ENCODE results near the gene TAS2R1.

TAS2R1 gene

DNA sequence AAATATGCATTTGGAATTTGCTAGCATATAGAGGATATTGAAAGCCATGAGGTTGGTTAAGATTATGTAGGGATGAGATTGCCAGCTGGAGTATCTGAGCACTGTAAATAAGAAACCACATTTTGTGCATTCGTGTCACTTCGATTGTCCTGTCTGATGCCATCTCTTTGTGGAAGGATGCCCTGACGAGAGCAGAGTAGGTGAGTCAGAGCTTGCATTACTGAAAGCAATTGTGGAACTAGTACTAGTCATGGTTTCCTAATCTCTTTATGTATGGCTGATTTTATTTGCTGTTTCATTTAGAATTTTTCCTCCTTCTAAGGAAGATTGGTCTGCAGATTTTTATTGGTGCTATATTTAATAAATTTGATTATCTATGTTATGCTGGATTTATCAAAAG, 14.5 kb upstream of the TAS2R1 start:
- H3K4me3 ChIP-seq (ENCODE audit: low read depth, low read length), result no peak overlapping the region
- no peak for TF ChIP-seq CTCF (IDR thresholded peaks at IDR 0.05; ENCODE audit: low read depth, low read length)
- DNase-seq (ENCODE audit: low read depth, low spot score), result no peak
- in situ Hi-C loops (cut with HindIII; ENCODE audit: low sequenced_read_pairs), result no loop called here

DNA sequence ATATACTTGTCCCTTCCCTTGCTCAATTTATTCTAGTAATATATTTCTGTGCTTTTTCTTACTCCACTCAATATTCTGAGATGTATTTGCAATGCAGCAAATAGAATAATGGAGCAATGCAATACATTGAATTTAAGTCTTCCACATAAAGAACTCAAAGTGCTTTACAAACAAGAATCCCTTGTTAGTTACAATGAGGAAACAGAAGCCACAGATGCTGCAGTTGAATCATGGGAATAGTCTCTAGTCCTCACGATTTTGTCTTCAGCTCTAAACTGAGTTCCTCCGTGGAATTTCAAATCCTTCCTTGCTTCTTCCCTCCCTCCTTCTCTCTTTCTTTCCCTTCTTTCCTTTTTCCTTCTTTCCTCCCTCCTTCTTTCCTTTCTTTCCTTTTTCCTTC, 12.5 kb upstream of the TAS2R1 start:
- no peak for DNase-seq (ENCODE audit: low read depth, low spot score)
- in situ Hi-C loops (cut with HindIII; ENCODE audit: low sequenced_read_pairs), result no loop called here
- H3K4me3 ChIP-seq (ENCODE audit: low read depth, low read length), result no peak overlapping the region
- TF ChIP-seq CTCF (IDR thresholded peaks at IDR 0.05; ENCODE audit: low read depth, low read length), result no peak

DNA sequence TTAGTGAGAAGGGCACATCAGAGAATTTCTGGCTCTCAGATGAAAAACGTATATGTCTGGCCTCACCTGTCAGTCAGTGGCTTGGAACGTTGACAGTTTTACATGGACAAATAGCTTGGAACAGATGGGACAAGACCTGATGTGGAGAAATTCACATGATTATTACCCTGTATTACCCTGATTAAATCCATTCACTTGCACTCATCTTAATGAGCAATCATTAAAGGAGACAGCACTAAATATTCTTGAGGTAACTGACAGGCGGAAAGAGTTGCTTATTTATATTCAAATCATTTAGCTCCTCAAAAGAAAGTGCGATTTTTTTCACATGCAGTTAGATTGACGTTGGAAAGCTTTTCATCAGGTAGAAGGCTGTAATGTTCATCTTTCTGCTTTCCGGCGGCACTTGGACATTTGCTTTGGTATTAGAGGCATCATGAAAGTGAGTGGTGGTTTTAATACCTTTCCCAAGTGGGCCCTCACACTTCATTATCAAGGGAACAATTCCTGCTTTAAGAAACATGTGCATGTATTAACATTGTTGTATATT, 11.7 kb upstream of the TAS2R1 start:
- in situ Hi-C loops (cut with HindIII; ENCODE audit: low sequenced_read_pairs), result no loop called here
- no peak overlapping the region for H3K4me3 ChIP-seq (ENCODE audit: low read depth, low read length)
- no peak for TF ChIP-seq CTCF (IDR thresholded peaks at IDR 0.05; ENCODE audit: low read depth, low read length)
- DNase-seq (ENCODE audit: low read depth, low spot score), result no peak

GRCh38 chr5:9632495-9632894, 2.3 kb upstream of the TAS2R1 start:
- no peak overlapping the region for H3K4me3 ChIP-seq (ENCODE audit: low read depth, low read length)
- no peak for TF ChIP-seq CTCF (IDR thresholded peaks at IDR 0.05; ENCODE audit: low read depth, low read length)
- no peak for DNase-seq (ENCODE audit: low read depth, low spot score)
- in situ Hi-C loops (cut with HindIII; ENCODE audit: low sequenced_read_pairs), result no loop called here

DNA sequence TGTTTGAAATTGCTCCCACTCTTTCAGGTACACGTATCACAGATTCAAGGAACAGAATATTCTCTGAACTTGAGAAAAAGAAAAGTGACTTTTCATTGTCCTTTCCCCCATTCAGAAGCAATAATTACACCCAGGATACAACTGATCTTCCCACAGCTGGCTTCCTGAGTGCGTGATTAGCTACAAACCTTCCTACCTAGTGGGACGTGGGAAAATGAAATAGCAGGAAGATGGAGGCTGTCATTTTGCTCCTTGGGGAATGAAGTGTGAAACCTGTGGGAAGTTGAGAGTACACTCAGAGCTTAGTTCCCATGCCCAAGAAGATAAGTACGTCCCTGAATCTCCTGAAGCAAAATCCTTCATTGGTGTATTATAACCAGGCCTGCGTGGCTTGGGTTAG, 2.6 kb downstream of the TAS2R1 start:
- DNase-seq (ENCODE audit: low read depth, low spot score), result no peak
- no peak overlapping the region for H3K4me3 ChIP-seq (ENCODE audit: low read depth, low read length)
- in situ Hi-C loops (cut with HindIII; ENCODE audit: low sequenced_read_pairs), result no loop called here
- no peak for TF ChIP-seq CTCF (IDR thresholded peaks at IDR 0.05; ENCODE audit: low read depth, low read length)

GRCh38 chr5:9626955-9627354, 3.2 kb downstream of the TAS2R1 start:
- DNase-seq (ENCODE audit: low read depth, low spot score), result no peak

More at GRCh38 chr5:9626955-9627354, 3.2 kb downstream of the TAS2R1 start:
- no peak for TF ChIP-seq CTCF (IDR thresholded peaks at IDR 0.05; ENCODE audit: low read depth, low read length)
- no peak overlapping the region for H3K4me3 ChIP-seq (ENCODE audit: low read depth, low read length)
- in situ Hi-C loops (cut with HindIII; ENCODE audit: low sequenced_read_pairs), result no loop called here
